Panc1 (cell line): ENCODE measurements around the gene LRMDA.

ENCODE experiments used
- POLR2AphosphoS5 ChIP-seq: IDR thresholded peaks from 2 replicates; pipeline ENCODE4 v1.6.1; 2012; ENCODE audit warnings: mild to moderate bottlenecking, low read depth, low read length, moderate library complexity
- REST ChIP-seq, 2 experiments: IDR thresholded peaks; 2 replicates each; pipeline ENCODE4 v1.6.1; 2011 to 2012; ENCODE audit warnings: low read depth in 2 of 2, control low read depth in 1 of 2, low read length in 1 of 2, mild to moderate bottlenecking in 1 of 2, moderate library complexity in 1 of 2; ENCODE audit not compliant: insufficient read depth in 1 of 2
- SIN3A ChIP-seq: IDR thresholded peaks from 2 replicates; pipeline ENCODE4 v1.6.1; 2012; ENCODE audit warnings: low read depth, mild to moderate bottlenecking, low read length, moderate library complexity, borderline replicate concordance; ENCODE audit not compliant: insufficient read depth
- TCF7L2 ChIP-seq: IDR thresholded peaks from 2 replicates; pipeline ENCODE4 v1.6.1; 2011; ENCODE audit warnings: mild to moderate bottlenecking, low read depth, low read length, inconsistent platforms
- TF ChIP-seq, protein P1 (sequence below): fragments of 450-650 bp; IDR thresholded peaks from 2 replicates; pipeline ENCODE4 v1.5.1; 2017; ENCODE audit warnings: mild to moderate bottlenecking

GRCh38 chr10:76287856-76288255, 856.4 kb downstream of the LRMDA start:
- TF ChIP-seq, protein P1, sequence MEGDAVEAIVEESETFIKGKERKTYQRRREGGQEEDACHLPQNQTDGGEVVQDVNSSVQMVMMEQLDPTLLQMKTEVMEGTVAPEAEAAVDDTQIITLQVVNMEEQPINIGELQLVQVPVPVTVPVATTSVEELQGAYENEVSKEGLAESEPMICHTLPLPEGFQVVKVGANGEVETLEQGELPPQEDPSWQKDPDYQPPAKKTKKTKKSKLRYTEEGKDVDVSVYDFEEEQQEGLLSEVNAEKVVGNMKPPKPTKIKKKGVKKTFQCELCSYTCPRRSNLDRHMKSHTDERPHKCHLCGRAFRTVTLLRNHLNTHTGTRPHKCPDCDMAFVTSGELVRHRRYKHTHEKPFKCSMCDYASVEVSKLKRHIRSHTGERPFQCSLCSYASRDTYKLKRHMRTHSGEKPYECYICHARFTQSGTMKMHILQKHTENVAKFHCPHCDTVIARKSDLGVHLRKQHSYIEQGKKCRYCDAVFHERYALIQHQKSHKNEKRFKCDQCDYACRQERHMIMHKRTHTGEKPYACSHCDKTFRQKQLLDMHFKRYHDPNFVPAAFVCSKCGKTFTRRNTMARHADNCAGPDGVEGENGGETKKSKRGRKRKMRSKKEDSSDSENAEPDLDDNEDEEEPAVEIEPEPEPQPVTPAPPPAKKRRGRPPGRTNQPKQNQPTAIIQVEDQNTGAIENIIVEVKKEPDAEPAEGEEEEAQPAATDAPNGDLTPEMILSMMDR = no peak
- no peak for TF ChIP-seq REST (IDR thresholded peaks at IDR 0.05; ENCODE audit: insufficient read depth in 1 of 2, low read depth in 2 of 2, low read length in 1 of 2)
- no peak for TF ChIP-seq SIN3A
- TF ChIP-seq TCF7L2 = no peak
- no peak for TF ChIP-seq POLR2AphosphoS5
